ENCODE results near the gene NARF.
"Not testable (repeated sequence)": the region's sequence is repeated elsewhere in the genome, so short reads cannot be mapped to it uniquely, and the experiment has no call there.

Gene NARF

DNA sequence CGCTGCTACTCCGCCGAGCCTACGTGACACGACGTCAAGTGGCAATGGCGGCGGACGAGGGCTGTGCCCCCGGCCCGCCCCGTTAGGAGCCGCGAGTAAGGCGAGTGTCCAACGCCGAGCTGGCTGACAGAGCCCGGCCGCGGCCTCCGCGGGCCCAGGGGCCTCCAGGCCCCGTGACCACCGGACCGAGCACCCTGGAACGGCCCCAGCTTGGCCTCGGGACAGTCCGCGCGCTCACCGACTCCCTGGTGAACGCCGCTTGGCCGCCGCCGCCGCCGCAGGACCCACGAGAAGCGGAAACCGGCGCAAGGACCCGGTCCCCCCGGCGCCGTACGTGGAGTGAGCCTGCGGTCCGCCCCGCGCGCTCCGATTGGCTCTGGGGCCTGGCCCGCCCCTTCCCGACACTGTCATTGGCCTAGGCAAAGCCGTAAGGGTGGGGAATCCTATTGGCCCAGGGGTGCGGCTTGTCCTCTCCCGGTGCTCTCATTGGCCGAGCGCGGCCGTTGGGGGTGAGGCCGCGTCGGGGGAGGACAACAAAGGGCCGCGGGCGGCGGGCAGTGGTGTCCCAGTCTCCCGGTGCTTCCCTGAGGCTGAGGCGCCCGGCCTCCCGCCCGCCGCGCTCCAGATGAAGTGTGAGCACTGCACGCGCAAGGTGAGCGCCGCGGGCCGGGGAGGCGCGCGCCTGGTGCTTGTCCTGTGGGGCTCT is at the start of gene NARF:
TSS of gene NARF (plus strand) at position 563 of the 706 bp plus-strand sequence. CDS start at position 626, 63 bp downstream.
- peak; percentile 99 for DNase-seq

DNA sequence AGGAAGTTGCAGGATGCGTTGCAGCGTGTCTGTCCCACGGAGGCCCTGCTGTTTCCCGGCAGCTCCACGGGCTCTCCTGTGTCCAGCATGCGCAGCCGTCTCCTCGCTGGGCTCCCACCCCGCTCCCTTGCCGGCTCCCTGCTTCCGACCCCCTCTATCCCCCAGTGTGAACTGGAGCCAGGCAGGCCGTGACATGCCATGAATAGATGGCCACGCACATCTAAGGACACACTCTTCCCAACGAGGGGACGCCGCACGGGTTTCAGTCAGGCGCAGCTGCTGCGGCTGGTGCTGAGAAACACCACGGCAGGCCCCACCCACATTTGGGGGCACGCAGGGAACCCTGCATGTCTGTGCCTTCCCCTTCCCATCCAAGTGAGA is 49.6 kb upstream of the NARF start:
- DNase-seq = no peak

DNA sequence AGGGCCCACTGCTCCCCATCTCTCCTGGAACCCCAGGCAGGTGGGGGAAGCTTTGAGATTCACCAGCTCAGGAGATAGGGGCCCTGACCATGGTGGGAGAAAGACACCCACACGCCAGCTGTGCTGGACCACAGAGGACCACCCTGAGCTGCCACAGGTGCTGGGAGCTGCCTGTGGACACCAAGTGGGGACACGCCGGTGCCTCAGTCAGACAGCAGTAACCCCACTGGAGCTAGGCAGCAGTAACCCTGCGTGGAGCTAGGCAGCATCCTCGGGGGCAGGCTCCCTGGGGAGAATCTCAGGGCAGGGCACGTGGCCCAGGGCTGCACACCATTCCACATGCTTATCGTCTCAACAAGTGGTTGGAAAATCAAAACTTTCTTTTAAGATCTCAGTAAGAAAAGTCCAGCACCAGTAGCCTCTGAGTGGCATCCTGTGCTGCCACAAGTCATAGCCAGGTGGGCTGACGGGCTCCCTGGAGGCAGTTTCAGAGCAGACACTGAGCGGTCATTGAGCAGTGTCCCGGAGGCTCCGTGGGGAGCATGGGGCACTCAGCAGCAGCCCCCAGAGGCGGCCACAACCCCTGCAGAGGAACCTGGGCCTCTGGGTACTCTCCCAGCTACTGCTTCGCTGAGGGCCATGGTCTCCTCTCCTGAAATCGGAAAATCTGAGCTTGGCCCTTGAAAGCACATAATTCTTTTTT is 48.4 kb upstream of the NARF start:
- no peak for DNase-seq

DNA sequence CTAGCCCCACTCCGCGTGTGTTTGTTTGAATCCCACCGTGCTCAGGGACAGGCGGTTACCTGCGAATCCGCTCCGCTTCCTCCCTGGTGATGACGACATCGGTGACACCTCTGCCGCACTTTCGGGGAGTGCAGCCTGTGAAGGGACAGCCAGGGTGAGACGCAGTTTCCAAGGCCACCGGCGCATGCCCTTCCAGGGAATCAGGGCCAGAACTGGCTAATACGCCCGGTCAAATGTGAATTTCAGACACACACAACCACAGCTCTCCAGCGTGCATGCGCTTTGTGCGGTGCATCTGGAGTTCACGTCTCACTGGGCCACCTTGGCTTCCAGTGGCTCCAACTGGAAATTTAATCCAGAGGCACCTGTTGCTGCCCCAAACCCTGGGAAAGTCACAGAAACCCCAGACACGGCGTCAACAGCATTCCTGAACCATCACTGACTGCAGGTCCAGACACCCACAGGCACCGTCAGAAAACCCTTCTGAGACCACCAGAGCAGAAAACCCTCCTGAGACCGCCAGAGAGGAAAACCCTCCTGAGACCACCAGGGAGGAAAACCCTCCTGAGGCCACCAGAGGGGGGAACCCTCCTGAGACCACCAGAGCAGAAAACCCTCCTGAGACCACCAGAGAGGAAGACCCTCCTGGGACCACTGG is 47.0 kb upstream of the NARF start:
- no peak for DNase-seq

DNA sequence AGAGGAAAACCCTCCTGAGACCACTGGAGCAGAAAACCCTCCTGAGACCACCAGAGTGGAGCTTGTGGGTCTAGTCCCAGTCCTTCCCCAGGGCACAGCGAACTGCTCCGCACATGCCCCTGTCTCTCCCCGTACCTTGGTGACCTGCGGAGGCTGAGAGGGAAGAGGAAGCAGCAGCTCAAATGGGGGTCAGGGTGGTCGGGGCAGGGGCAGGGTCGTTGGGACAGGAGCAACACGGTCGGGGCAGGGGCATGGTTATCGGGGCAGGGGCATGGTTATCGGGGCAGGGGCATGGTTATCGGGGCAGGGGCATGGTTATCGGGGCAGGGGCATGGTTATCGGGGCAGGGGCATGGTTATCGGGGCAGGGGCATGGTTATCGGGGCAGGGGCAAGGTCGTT is 46.5 kb upstream of the NARF start:
- DNase-seq = not testable (repeated sequence)

- DNase-seq = no peak
Measured at GRCh38 chr17:82412535-82413520, 45.7 kb upstream of the NARF start.

DNA sequence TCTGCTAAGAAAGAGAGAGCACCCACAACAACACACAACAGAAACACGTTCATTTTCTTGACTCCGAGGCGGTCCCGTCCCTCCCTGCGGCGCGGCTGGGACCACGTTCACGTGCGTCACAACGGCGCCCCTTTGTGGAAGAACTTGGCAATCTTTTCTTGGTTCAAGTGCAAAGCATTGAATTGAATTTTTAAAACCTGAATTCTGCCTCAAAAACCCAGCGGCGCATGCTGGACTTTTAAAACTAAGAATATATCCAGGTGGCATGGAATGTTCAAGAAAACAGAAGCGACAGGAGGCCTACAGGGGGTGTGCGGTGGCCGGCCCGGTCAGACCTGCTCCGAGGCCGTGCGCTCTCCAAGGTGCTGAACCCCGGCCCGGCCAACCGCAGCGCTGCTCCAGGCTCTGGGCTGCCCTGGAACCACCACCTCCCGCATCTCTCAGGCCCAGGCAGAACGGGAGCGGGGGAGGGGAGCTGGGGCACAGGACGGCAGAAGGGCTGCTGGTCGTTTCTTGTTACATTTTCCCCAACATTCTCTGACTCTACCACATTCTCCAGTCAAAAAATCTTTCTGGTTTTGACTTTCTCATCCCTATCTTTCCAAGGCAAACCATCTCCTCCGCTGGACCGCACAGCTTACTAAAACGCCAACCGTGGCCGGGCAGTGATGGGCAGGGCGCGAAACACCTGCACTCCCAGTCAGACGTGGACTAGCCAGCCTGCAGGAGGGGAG is 43.8 kb upstream of the NARF start:
- DNase-seq = peak; percentile 80

- DNase-seq = no peak
Measured at GRCh38 chr17:82415336-82415735, 43.2 kb upstream of the NARF start.

GRCh38 chr17:82415786-82416185 is 42.8 kb upstream of the NARF start:
- no peak for DNase-seq

DNA sequence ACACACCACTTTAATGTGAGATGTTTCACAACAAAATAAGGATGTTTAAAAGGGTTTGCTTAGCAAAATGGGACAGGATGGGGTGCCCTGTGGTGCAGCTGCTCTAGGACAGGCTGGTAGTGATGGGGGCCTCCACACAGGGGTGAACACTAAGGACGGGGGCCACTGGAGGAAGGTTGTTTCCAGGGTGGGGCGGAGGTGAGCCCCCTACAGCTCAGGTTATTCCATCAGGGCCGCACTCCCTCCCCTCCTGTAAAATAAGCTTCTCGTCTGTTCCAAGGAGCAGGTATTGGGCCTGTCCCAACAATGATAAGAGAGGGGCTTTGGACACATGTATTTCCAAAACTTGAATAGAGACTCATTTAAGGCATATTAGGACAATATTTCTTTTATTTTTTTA is 42.3 kb upstream of the NARF start:
- no peak for DNase-seq

- DNase-seq = no peak
Measured at GRCh38 chr17:82416771-82417170, 41.8 kb upstream of the NARF start.

DNA sequence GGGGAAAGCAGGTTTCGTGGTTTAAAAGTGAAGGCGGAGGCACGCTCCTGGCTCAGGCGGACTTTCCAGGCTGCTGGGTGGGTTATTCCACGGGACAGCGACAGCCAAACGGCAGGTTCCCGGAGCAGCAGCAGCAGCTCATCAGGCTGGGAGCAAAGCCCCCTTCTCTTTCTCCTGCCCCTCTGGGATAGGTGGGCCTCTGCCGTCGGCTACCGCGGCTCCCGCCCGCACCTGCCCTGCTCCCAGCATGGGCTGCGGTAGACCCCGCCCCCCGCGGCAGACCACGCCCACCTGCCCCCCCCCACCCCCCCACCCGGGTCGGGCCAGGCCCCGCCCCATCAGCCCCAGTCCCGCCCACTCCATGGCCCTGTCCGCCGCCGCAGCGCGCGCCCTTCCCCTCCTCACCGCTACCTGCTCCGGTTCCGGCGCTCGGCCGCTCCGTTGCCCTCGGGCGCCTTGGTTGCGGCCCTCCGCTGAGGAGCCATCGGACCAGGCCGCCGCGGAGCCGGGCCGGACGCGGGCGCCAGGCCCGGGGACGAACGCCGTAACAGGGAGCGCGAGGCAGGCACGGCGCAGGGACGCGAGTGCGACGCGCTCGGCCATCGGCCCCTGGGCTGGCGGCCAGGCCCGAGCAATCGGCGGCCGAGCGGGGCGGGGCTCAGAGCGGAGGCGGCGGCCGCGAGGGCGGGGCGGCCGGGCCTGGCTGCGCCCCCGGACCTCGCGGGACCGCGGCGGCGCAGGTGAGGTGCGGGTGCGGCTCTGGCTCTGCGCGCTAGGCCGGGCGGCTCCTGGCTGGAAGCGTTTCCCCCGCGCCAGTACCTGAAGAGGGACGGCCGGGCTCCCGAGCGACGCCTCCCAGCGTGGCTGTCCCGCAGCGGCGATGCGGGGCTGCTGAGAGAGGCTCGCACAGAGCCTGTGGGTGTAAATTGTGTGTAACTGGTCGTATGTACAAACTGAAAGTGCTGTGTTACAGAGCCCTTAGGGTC is 40.2 kb upstream of the NARF start, which contains the start of the genes HEXD and OGFOD3:
TSS of gene HEXD (plus strand) at position 347 of the 986 bp plus-strand sequence. CDS start 1,453 bp downstream, outside the sequence.
TSS of gene OGFOD3 (minus strand) at position 586 of the 986 bp plus-strand sequence. CDS start at position 485, 101 bp downstream.
- peak; percentile 88 for DNase-seq

- peak; percentile 30 for DNase-seq
Measured at GRCh38 chr17:82419540-82419939, 39.0 kb upstream of the NARF start.

DNA sequence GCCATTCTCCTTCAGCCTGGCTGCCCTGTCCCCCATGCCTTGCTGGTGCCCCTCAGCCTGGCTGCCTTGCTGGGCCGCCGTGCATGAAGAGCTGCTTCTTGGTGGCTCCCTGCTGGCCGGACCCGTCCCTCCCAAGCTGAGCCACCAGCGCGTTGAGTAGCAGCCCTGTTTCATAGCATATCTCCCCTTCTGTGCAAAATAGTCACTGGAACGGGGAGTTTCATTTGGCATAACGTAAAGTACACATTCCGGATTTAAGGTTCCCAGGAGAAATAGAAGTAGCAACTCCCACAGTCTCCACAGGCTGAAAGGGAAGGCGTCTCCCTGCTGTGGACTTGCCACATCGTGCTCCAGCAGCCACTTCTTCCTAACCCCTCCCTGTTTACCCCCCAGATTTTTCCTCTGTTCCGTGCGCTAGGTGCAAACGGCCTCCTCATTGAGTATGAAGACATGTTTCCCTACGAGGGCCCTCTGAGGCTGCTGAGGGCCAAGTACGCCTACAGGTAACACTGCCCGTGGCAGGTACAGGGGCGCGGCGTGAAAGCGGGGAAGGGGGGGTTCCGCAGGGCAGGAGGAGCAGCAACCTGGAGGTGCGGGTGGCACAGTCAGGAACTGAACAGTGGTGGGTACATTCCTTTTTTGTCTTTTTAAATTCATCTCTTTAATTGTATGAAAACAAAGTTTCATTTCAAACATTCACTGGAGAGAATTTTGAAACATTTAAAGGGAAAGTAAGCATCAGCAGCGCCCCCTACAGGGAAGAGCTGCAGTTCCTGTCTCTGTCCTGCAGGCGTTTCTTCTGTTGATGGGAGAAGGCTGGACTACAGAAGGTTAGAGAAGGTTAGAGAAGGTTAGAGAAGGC is 34.3 kb upstream of the NARF start:
- peak; percentile 66 for DNase-seq

- no peak for DNase-seq
Measured at GRCh38 chr17:82424863-82425159, 33.7 kb upstream of the NARF start.

GRCh38 chr17:82428546-82428945 is 30.0 kb upstream of the NARF start:
- no peak for DNase-seq

DNA sequence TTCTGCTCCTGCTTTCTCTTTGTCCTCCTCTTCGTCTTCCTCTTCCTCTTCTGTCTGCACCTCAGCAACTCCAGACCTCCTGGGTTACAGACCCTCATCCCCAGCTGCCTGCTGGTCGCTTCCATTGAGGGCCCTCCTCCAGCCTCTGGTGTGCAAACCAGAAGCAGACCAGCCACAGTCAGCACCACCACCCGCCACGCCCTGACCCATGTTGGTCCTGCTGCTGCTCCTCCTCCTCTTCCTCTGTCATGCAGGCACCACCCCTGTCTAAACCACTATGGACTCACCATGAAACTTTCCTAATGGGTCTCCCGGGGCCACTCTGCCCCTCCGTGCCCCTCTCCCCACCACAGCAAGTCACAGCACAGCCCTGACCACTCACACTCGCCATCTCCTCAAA is 28.7 kb upstream of the NARF start:
- no peak for DNase-seq

DNA sequence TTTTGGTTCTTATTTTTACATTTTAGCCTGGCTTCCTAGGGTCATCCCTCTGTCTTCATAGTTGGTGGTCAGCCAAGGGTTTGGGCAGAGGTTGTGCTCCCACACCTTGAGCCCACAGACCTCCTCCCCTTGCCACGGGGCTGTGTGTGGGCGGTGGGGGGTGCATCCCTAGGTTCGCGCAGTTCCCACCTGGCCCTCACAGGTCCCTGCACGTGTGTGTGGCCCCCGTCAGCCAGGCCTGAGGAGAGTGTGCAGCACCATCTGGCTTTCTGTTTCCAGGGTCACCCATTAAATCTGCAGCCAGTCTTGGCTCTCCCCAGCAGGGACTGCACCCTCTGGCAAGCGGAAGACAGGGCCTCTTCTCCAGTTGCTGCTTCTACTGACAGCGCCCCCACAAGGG is 26.5 kb upstream of the NARF start:
- no peak for DNase-seq

DNA sequence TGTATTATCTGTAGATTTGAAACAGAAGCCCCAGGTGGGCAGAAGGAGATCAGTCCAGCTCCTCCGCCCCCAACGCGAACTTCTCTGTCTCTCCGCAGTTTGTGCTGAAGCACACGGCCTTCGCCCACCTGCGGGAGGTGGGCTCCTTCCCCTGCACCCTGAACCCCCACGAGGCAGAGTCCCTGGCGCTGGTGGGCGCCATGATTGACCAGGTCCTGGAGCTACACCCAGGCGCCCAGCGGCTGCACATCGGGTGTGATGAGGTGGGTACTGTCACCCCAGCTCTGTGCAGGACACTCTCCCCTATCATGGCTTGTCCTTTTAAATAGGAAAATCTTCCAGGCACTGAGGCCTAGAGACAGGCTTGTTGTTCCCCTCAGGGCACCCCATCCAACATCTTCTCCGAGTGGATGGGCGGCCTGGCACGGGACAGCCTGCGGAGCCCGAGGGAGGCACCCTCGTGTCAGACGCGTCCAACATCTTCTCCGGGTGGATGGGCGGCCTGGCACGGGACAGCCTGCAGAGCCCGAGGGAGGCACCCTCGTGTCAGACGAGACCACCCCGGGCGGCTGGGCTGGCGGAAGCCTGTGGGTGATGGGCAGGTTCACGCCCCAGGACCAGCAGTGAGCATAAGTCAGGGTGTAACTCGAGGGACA is 24.9 kb upstream of the NARF start:
- no peak for DNase-seq

Measured in activated CD4-positive, alpha-beta T cell treated with anti-CD3 and anti-CD28 coated beads, Interleukin-2, Interleukin-6, amounts not matched to agents 100 ng/mL and 50 ng/mL, durations not matched to agents 16 hours and 8 hours (primary cell).